DND-41 (cell line): Measurements from ENCODE around the gene ABLIM3.

Source experiments
- EZH2 ChIP-seq: IDR thresholded peaks from 3 replicates; pipeline ENCODE4 v1.6.1; 2012; ENCODE audit warnings: borderline replicate concordance, low read depth, mild to moderate bottlenecking, moderate library complexity, low read length, inconsistent platforms; ENCODE audit not compliant: severe bottlenecking
- TF ChIP-seq, protein P1 (sequence below): IDR thresholded peaks from 2 replicates; pipeline ENCODE4 v1.5.1; 2012; ENCODE audit warnings: borderline replicate concordance, low read length, moderate library complexity, mild to moderate bottlenecking; ENCODE audit not compliant: poor library complexity, severe bottlenecking; ENCODE audit errors: extremely low read depth

DNA sequence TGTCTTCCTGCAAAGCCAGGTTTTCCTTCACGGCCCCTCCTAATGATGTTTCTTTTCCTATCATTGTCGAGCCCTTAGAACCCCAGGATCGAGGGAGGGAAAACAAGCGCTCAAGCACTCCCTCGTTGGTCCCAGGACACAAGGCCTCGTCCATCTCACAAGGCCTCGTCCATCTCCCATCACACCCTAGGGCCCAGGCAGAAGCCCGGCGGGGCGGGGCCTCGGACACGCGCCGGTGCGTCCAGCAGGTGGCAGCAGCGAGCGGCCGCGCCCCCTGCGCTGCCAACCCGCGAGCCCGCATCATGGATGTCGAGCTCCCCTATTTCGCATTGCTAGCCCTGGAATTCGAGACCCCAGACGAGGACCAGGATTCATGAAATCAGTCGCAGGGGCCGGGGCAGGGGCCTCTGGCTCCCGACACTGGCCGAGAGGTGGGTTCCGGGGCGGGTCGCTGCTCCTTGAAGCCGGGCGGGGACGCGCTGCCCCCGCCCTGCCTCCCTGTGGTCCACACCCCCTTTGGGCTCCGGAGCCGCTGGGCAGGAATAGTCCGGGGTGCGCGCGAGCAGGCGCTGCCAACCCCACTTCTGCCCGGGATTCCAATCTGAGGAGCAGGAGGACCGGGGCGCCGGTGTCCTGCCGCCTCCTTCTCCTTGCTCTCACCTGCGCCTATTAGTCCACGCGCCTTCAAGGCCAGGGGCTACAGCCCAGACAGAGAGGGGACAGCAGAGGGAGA, at the start of gene ABLIM3:
- TF ChIP-seq, protein P1, sequence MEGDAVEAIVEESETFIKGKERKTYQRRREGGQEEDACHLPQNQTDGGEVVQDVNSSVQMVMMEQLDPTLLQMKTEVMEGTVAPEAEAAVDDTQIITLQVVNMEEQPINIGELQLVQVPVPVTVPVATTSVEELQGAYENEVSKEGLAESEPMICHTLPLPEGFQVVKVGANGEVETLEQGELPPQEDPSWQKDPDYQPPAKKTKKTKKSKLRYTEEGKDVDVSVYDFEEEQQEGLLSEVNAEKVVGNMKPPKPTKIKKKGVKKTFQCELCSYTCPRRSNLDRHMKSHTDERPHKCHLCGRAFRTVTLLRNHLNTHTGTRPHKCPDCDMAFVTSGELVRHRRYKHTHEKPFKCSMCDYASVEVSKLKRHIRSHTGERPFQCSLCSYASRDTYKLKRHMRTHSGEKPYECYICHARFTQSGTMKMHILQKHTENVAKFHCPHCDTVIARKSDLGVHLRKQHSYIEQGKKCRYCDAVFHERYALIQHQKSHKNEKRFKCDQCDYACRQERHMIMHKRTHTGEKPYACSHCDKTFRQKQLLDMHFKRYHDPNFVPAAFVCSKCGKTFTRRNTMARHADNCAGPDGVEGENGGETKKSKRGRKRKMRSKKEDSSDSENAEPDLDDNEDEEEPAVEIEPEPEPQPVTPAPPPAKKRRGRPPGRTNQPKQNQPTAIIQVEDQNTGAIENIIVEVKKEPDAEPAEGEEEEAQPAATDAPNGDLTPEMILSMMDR: peak; percentile 59
- TF ChIP-seq EZH2: no peak
